NCI-H2107 treated with DMSO at 0.1 percent for 48 hours (cell line): Measurements from ENCODE around the gene CCDC167.

Source experiments
- DNase-seq: peaks from one replicate; lab custom pipeline; 2025; ENCODE audit not compliant: unreplicated experiment; lab: John Stamatoyannopoulos, UW

Gene CCDC167

GRCh38 chr6:37499433-37500293 lies at the start of gene CCDC167:
CCDC167 (minus strand) TSS chr6:37499893; CDS start chr6:37499863, 30 bp downstream.
- peak; percentile 75 for DNase-seq

GRCh38 chr6:37549154-37549553 lies 49.5 kb upstream of the CCDC167 start:
- no peak for DNase-seq

GRCh38 chr6:37548067-37548674 lies 48.5 kb upstream of the CCDC167 start:
- DNase-seq, result no peak

- no peak for DNase-seq
Observed at GRCh38 chr6:37547564-37548061, 47.9 kb upstream of the CCDC167 start.

- DNase-seq, result no peak
Observed at GRCh38 chr6:37546141-37546871, 46.6 kb upstream of the CCDC167 start.

GRCh38 chr6:37544530-37544929 lies 44.8 kb upstream of the CCDC167 start:
- no peak for DNase-seq

GRCh38 chr6:37543361-37543760 lies 43.7 kb upstream of the CCDC167 start:
- DNase-seq, result no peak

- no peak for DNase-seq
Observed at GRCh38 chr6:37541346-37541745, 41.7 kb upstream of the CCDC167 start.

GRCh38 chr6:37540390-37540789 lies 40.7 kb upstream of the CCDC167 start:
- DNase-seq, result no peak

GRCh38 chr6:37540029-37540352 lies 40.3 kb upstream of the CCDC167 start:
- DNase-seq, result no peak

GRCh38 chr6:37539171-37540028 lies 39.7 kb upstream of the CCDC167 start:
- DNase-seq, result no peak

- peak; percentile 18 for DNase-seq
Observed at GRCh38 chr6:37538107-37538506, 38.4 kb upstream of the CCDC167 start.

- DNase-seq, result no peak
Observed at GRCh38 chr6:37537548-37537947, 37.9 kb upstream of the CCDC167 start.

- DNase-seq, result no peak
Observed at GRCh38 chr6:37536491-37537190, 36.9 kb upstream of the CCDC167 start.

GRCh38 chr6:37535759-37536490 lies 36.2 kb upstream of the CCDC167 start:
- DNase-seq, result no peak

GRCh38 chr6:37535428-37535758 lies 35.7 kb upstream of the CCDC167 start:
- DNase-seq, result no peak

GRCh38 chr6:37534893-37535292 lies 35.2 kb upstream of the CCDC167 start:
- DNase-seq, result no peak

GRCh38 chr6:37532122-37532521 lies 32.4 kb upstream of the CCDC167 start:
- DNase-seq, result no peak

GRCh38 chr6:37531437-37532036 lies 31.8 kb upstream of the CCDC167 start:
- no peak for DNase-seq
